HuH-7 (cell line): ENCODE measurements around the gene PCYOX1L.
"Not testable (repeated sequence)": the region's sequence is repeated elsewhere in the genome, so short reads cannot be mapped to it uniquely, and the experiment has no call there.

Experiments
- DNase-seq: peaks from one replicate; pipeline ENCODE4 v3.0.0; 2011; ENCODE audit warnings: low spot score

PCYOX1L gene

GRCh38 chr5:149388498-149389190, 30.8 kb downstream of the PCYOX1L start:
- DNase-seq: no peak

- no peak for DNase-seq
Measured at GRCh38 chr5:149389552-149390495, 32.0 kb downstream of the PCYOX1L start.

GRCh38 chr5:149391076-149391475, 33.2 kb downstream of the PCYOX1L start:
- not testable (repeated sequence) for DNase-seq

- DNase-seq: no peak
Measured at GRCh38 chr5:149391524-149391923, 33.7 kb downstream of the PCYOX1L start.

GRCh38 chr5:149392718-149393117, 34.9 kb downstream of the PCYOX1L start:
- no peak for DNase-seq

GRCh38 chr5:149394996-149395395, 37.1 kb downstream of the PCYOX1L start:
- DNase-seq: not testable (repeated sequence)

GRCh38 chr5:149397530-149397929, 39.7 kb downstream of the PCYOX1L start:
- no peak for DNase-seq

- DNase-seq: not testable (repeated sequence)
Measured at GRCh38 chr5:149398747-149399266, 41.0 kb downstream of the PCYOX1L start.

- no peak for DNase-seq
Measured at GRCh38 chr5:149399775-149400174, 41.9 kb downstream of the PCYOX1L start.

- DNase-seq: no peak
Measured at GRCh38 chr5:149400304-149400703, 42.5 kb downstream of the PCYOX1L start.

GRCh38 chr5:149401051-149401450, 43.2 kb downstream of the PCYOX1L start:
- no peak for DNase-seq

- no peak for DNase-seq
Measured at GRCh38 chr5:149402291-149402690, 44.4 kb downstream of the PCYOX1L start.

- DNase-seq: no peak
Measured at GRCh38 chr5:149403923-149404745, 46.3 kb downstream of the PCYOX1L start.

GRCh38 chr5:149404746-149405549, 47.1 kb downstream of the PCYOX1L start:
- DNase-seq: no peak

GRCh38 chr5:149405550-149406202, 47.8 kb downstream of the PCYOX1L start:
- no peak for DNase-seq

GRCh38 chr5:149406203-149406978, 48.5 kb downstream of the PCYOX1L start:
- DNase-seq: no peak

GRCh38 chr5:149406979-149407306, 49.1 kb downstream of the PCYOX1L start:
- no peak for DNase-seq

GRCh38 chr5:149407323-149408251, 49.7 kb downstream of the PCYOX1L start:
- peak; percentile 54 for DNase-seq
